NCI-H526 treated with DMSO at 0.1 percent for 48 hours (cell line): Measurements from ENCODE around the gene KLHDC7B.
A peak's percentile ranks its signal among the peaks of the same experiment; 100 is the strongest.
"Not testable (repeated sequence)": the region's sequence is repeated elsewhere in the genome, so short reads cannot be mapped to it uniquely, and the experiment has no call there.

ENCODE experiments used
- DNase-seq: peaks from one replicate; lab custom pipeline; 2025; lab: John Stamatoyannopoulos, UW

Gene KLHDC7B

GRCh38 chr22:50517495-50518260 is 28.0 kb upstream of the KLHDC7B start:
- no peak for DNase-seq

GRCh38 chr22:50518606-50519005 is 27.1 kb upstream of the KLHDC7B start:
- DNase-seq, result no peak

- no peak for DNase-seq
Observed at GRCh38 chr22:50519151-50519550, 26.5 kb upstream of the KLHDC7B start.

- DNase-seq, result not testable (repeated sequence)
Observed at GRCh38 chr22:50520184-50520583, 25.5 kb upstream of the KLHDC7B start.

GRCh38 chr22:50520826-50521453 is 24.8 kb upstream of the KLHDC7B start:
- DNase-seq, result no peak

GRCh38 chr22:50521710-50522109 is 24.0 kb upstream of the KLHDC7B start:
- no peak for DNase-seq

- no peak for DNase-seq
Observed at GRCh38 chr22:50522208-50522805, 23.4 kb upstream of the KLHDC7B start.

GRCh38 chr22:50522806-50523438 is 22.8 kb upstream of the KLHDC7B start:
- no peak for DNase-seq

- DNase-seq, result no peak
Observed at GRCh38 chr22:50523458-50523805, 22.3 kb upstream of the KLHDC7B start.

- DNase-seq, result peak; percentile 33
Observed at GRCh38 chr22:50523806-50524675, 21.7 kb upstream of the KLHDC7B start.

- DNase-seq, result no peak
Observed at GRCh38 chr22:50524676-50525103, 21.0 kb upstream of the KLHDC7B start.

- DNase-seq, result peak; percentile 80
Observed at GRCh38 chr22:50525104-50525857, 20.4 kb upstream of the KLHDC7B start, which contains the start of gene SCO2. Gene SCO2 (minus strand): TSS chr22:50525598. CDS start chr22:50524411, 1,187 bp downstream.

- DNase-seq, result peak; percentile 66
Observed at GRCh38 chr22:50525858-50526107, 19.9 kb upstream of the KLHDC7B start.

GRCh38 chr22:50526108-50526833 is 19.4 kb upstream of the KLHDC7B start:
- no peak for DNase-seq

- DNase-seq, result no peak
Observed at GRCh38 chr22:50526834-50527801, 18.6 kb upstream of the KLHDC7B start.

- no peak for DNase-seq
Observed at GRCh38 chr22:50527921-50528681, 17.6 kb upstream of the KLHDC7B start.

GRCh38 chr22:50528682-50529415 is 16.9 kb upstream of the KLHDC7B start:
- no peak for DNase-seq

GRCh38 chr22:50529416-50529896 is 16.2 kb upstream of the KLHDC7B start:
- DNase-seq, result no peak
